H1 (cell line): ENCODE data around the gene PLEKHH3. TPM values are rescaled to one million over a fixed set of nuclear protein-coding genes. Genes with fewer than 3 reads are reported as not detected.
A peak's percentile ranks its signal among the peaks of the same experiment; 100 is the strongest.

ENCODE experiments used
- CTCF ChIA-PET: fragments of 300-600 bp; sonication (Branson Sonifier 250); formaldehyde crosslinking; loops from one replicate; lab custom pipeline; 2021; ENCODE audit not compliant: partially characterized antibody; lab: Charles Lee
- POLR2A ChIA-PET: fragments of 300-600 bp; sonication (Branson Sonifier 250); formaldehyde crosslinking; loops from one replicate; lab custom pipeline; 2021; ENCODE audit warnings: inconsistent platforms; ENCODE audit not compliant: partially characterized antibody; lab: Charles Lee
- DNase-seq, 2 experiments: peaks; one replicate each; pipeline versions ENCODE4 v3.0.0 to v3.0.0-alpha.2; 2010 to 2022; ENCODE audit warnings: low spot score in 2 of 2, low read depth in 1 of 2, mixed read lengths in 1 of 2
- FAIRE-seq: peaks from 2 replicates; lab custom pipeline; 2011; peaks lifted over from hg19 to GRCh38; lab: Jason Lieb, UNC
- H2AFZ ChIP-seq: 2 replicates; pipeline ENCODE4 v1.8.1; 2012; ENCODE audit warnings: low read length, inconsistent platforms
- H2AK5ac ChIP-seq: 2 replicates; pipeline ENCODE4 v1.6.1; 2013; ENCODE audit warnings: low read depth, low read length
- H2BK120ac ChIP-seq: replicated peaks from 2 replicates; pipeline ENCODE3; 2013; ENCODE audit warnings: low read depth, low read length, inconsistent platforms
- H2BK12ac ChIP-seq: 2 replicates; pipeline ENCODE4 v1.6.1; 2013; ENCODE audit warnings: low read depth, low read length
- H2BK15ac ChIP-seq: 2 replicates; pipeline ENCODE4 v1.6.1; 2013; ENCODE audit warnings: low read length
- H2BK20ac ChIP-seq: 2 replicates; pipeline ENCODE4 v1.6.1; 2013; ENCODE audit warnings: low read length
- H2BK5ac ChIP-seq: 2 replicates; pipeline ENCODE4 v1.6.1; 2013; ENCODE audit warnings: low read depth, low read length
- H3K14ac ChIP-seq: 2 replicates; pipeline ENCODE4 v1.6.1; 2013; ENCODE audit warnings: inconsistent platforms; ENCODE audit not compliant: insufficient read length
- H3K18ac ChIP-seq: 2 replicates; pipeline ENCODE4 v1.6.1; 2013; ENCODE audit warnings: low read length; ENCODE audit errors: extremely low read depth
- H3K23ac ChIP-seq: 2 replicates; pipeline ENCODE4 v1.6.1; 2013; ENCODE audit warnings: inconsistent platforms; ENCODE audit not compliant: insufficient read length
- H3K23me2 ChIP-seq: 2 replicates; pipeline ENCODE4 v1.6.1; 2013; ENCODE audit warnings: low read depth, low read length
- H3K27ac ChIP-seq: 2 replicates; pipeline ENCODE4 v1.6.1; 2011; ENCODE audit warnings: low read depth, low read length, inconsistent platforms
- H3K27me3 ChIP-seq, 4 experiments: replicated peaks in 1 of 4; 1 replicate in 1 of 4; 2 replicates in 3 of 4; pipeline versions ENCODE4 v1.6.1 to v1.8.1; 2011 to 2013; ENCODE audit warnings: low read length in 3 of 4, mild to moderate bottlenecking in 3 of 4, inconsistent platforms in 2 of 4, mixed read lengths in 2 of 4, moderate library complexity in 1 of 4; ENCODE audit not compliant: control insufficient read depth in 3 of 4, insufficient read depth in 3 of 4; ENCODE audit errors: extremely low read depth in 1 of 4
- H3K36me3 ChIP-seq, 4 experiments: 2 replicates each; pipeline versions ENCODE4 v1.6.1 to v1.8.1; 2011 to 2013; ENCODE audit warnings: mild to moderate bottlenecking in 4 of 4, low read length in 3 of 4, moderate library complexity in 2 of 4, control low read depth in 1 of 4, inconsistent platforms in 1 of 4; ENCODE audit not compliant: insufficient read depth in 4 of 4, control insufficient read depth in 2 of 4
- H3K4ac ChIP-seq: replicated peaks from 2 replicates; pipeline ENCODE3; 2013; ENCODE audit warnings: low read length, low read depth, mixed read lengths, inconsistent platforms; ENCODE audit not compliant: insufficient read length
- H3K4me1 ChIP-seq, 4 experiments: replicated peaks in 1 of 4; 1 replicate in 1 of 4; 2 replicates in 3 of 4; pipeline versions ENCODE4 v1.6.1 to v1.8.1; 2011 to 2013; ENCODE audit warnings: low read length in 3 of 4, inconsistent platforms in 2 of 4, mixed read lengths in 1 of 4; ENCODE audit not compliant: insufficient read depth in 4 of 4, control insufficient read depth in 3 of 4
- H3K4me2 ChIP-seq, 2 experiments: 2 replicates each; pipeline versions ENCODE4 v1.6.1 to v1.8.1; 2011 to 2013; ENCODE audit warnings: low read depth in 2 of 2, low read length in 2 of 2, control low read depth in 1 of 2, inconsistent platforms in 1 of 2, mild to moderate bottlenecking in 1 of 2; ENCODE audit not compliant: insufficient read depth in 1 of 2
- H3K4me3 ChIP-seq, 4 experiments: fragments of 200-600, 300-600 bp in 1 of 4; sonication (generic), shearing (Covaris generic), sonication (Bioruptor Twin) in 1 of 4; 2 replicates each; pipeline versions ENCODE4 v1.5.1 to v1.8.1; 2011 to 2016; ENCODE audit warnings: low read length in 4 of 4, low read depth in 3 of 4, control low read depth in 2 of 4, inconsistent platforms in 2 of 4, mild to moderate bottlenecking in 2 of 4, mixed read lengths in 1 of 4, moderate library complexity in 1 of 4; ENCODE audit not compliant: insufficient read depth in 2 of 4; ENCODE audit errors: extremely low read depth in 1 of 4
- H3K56ac ChIP-seq: replicated peaks from 2 replicates; pipeline ENCODE3; 2013; ENCODE audit warnings: low read depth, mild to moderate bottlenecking, mixed read lengths, low read length, inconsistent platforms; ENCODE audit not compliant: insufficient read length
- H3K79me1 ChIP-seq: 2 replicates; pipeline ENCODE4 v1.6.1; 2013; ENCODE audit warnings: low read depth, low read length, control low read depth
- H3K79me2 ChIP-seq, 2 experiments: 2 replicates each; pipeline versions ENCODE4 v1.6.1 to v1.8.1; 2012 to 2013; ENCODE audit warnings: low read length in 2 of 2, mild to moderate bottlenecking in 2 of 2, inconsistent platforms in 1 of 2; ENCODE audit not compliant: insufficient read depth in 2 of 2, control insufficient read depth in 1 of 2
- H3K9ac ChIP-seq, 4 experiments: replicated peaks in 1 of 4; 1 replicate in 1 of 4; 2 replicates in 3 of 4; pipeline versions ENCODE4 v1.6.1 to v1.8.1; 2011 to 2013; ENCODE audit warnings: low read depth in 3 of 4, low read length in 3 of 4, control low read depth in 2 of 4, mild to moderate bottlenecking in 2 of 4, moderate library complexity in 2 of 4, inconsistent platforms in 1 of 4; ENCODE audit errors: extremely low read depth in 1 of 4
- H3K9me3 ChIP-seq, 2 experiments: 2 replicates each; pipeline versions ENCODE4 v1.6.1 to v1.8.1; 2012 to 2013; ENCODE audit warnings: mild to moderate bottlenecking in 2 of 2, moderate library complexity in 2 of 2, control low read depth in 1 of 2, inconsistent platforms in 1 of 2, low read depth in 1 of 2, low read length in 1 of 2, mixed read lengths in 1 of 2; ENCODE audit not compliant: insufficient read depth in 2 of 2
- H4K20me1 ChIP-seq, 2 experiments: replicated peaks in 1 of 2; 2 replicates each; pipeline versions ENCODE3 to v1.8.1; 2011 to 2013; ENCODE audit warnings: inconsistent platforms in 2 of 2, low read length in 2 of 2, mild to moderate bottlenecking in 1 of 2; ENCODE audit not compliant: insufficient read depth in 2 of 2, control insufficient read depth in 1 of 2
- H4K5ac ChIP-seq: 2 replicates; pipeline ENCODE4 v1.6.1; 2013; ENCODE audit warnings: low read length, low read depth, mixed read lengths, inconsistent platforms; ENCODE audit not compliant: insufficient read length
- H4K8ac ChIP-seq: 2 replicates; pipeline ENCODE4 v1.8.0; 2013; ENCODE audit warnings: mild to moderate bottlenecking, moderate library complexity, low read length, inconsistent platforms; ENCODE audit not compliant: insufficient read depth; ENCODE audit errors: extremely low read depth
- H4K91ac ChIP-seq: replicated peaks from 2 replicates; pipeline ENCODE3; 2013; ENCODE audit warnings: low read length, mixed read lengths, inconsistent platforms; ENCODE audit not compliant: insufficient read length
- EP300 ChIP-seq, 2 experiments: IDR thresholded peaks; 1 replicate in 1 of 2; 2 replicates in 1 of 2; pipeline ENCODE4 v1.6.1; 2011 to 2012; ENCODE audit warnings: low read depth in 2 of 2, low read length in 2 of 2, mild to moderate bottlenecking in 2 of 2, borderline replicate concordance in 1 of 2, inconsistent platforms in 1 of 2, moderate library complexity in 1 of 2
- JUN ChIP-seq: IDR thresholded peaks from 2 replicates; pipeline ENCODE4 v1.6.1; 2011; ENCODE audit warnings: low read depth, mild to moderate bottlenecking, improper control_type of control experiment, low read length
- KDM4A ChIP-seq: IDR thresholded peaks from one replicate; pipeline ENCODE4 v1.7.1; 2012; ENCODE audit warnings: low read depth, mild to moderate bottlenecking, moderate library complexity, low read length, inconsistent platforms; ENCODE audit not compliant: severe bottlenecking
- NANOG ChIP-seq: IDR thresholded peaks from 2 replicates; pipeline ENCODE4 v1.6.1; 2011; ENCODE audit warnings: low read length, low read depth, mild to moderate bottlenecking, inconsistent platforms; ENCODE audit not compliant: insufficient read depth, poor library complexity, severe bottlenecking
- POLR2A ChIP-seq, 2 experiments: IDR thresholded peaks; 1 replicate in 1 of 2; 2 replicates in 1 of 2; pipeline ENCODE4 v1.6.1; 2011; ENCODE audit warnings: low read depth in 2 of 2, low read length in 2 of 2, mild to moderate bottlenecking in 2 of 2; ENCODE audit errors: control extremely low read depth in 1 of 2
- POLR2AphosphoS5 ChIP-seq: IDR thresholded peaks from 2 replicates; pipeline ENCODE4 v1.6.1; 2011; ENCODE audit warnings: low read depth, low read length
- POU5F1 ChIP-seq: IDR thresholded peaks from 2 replicates; pipeline ENCODE4 v1.6.1; 2011; ENCODE audit warnings: low read depth, mild to moderate bottlenecking, low read length, moderate library complexity
- YY1 ChIP-seq: IDR thresholded peaks from 2 replicates; pipeline ENCODE4 v1.6.1; 2011; ENCODE audit warnings: low read depth, mild to moderate bottlenecking, low read length
- WGBS, 2 experiments: shearing (Covaris generic) in 1 of 2; methylation state at CpG; one replicate each; pipeline versions ENCODE4 v1.1.6 to v1.1.7; 2013 to 2015; ENCODE audit warnings: low lambda C conversion rate in 2 of 2, mixed read lengths in 2 of 2, inconsistent platforms in 1 of 2, low coverage in 1 of 2, missing lambda C conversion rate in 1 of 2; ENCODE audit not compliant: insufficient replicate concordance in 2 of 2, insufficient coverage in 1 of 2, insufficient read length in 1 of 2; ENCODE audit errors: extremely low coverage in 1 of 2, missing lambda C conversion rate in 1 of 2; 5-methylcytosine and 5-hydroxymethylcytosine counted together
- polyA plus RNA-seq, 7 experiments: library from polyadenylated mRNA; depleted of rRNA in 3 of 7; stranded (reverse) in 5 of 7; unstranded in 2 of 7; fragments of >200 nt in 5 of 7; fragments of 200-250 nt in 2 of 7; gene quantifications; 1 replicate in 5 of 7; 2 replicates in 1 of 7; 4 replicates in 1 of 7; pipeline versions ENCODE4 v1.2.1 to v1.2.3, GENCODE V29; 2011 to 2013; ENCODE audit warnings: missing spikeins in 2 of 7, mixed read lengths in 2 of 7
- total RNA-seq: library from RNA; stranded (reverse); fragmentation: NEBNext Ultra II Directional; extraction: Animal tissue kit (Norgen Biotek cat#: 25700); gene quantifications from 2 replicates; pipeline ENCODE4 v1.2.1, GENCODE V29; 2021
- TF ChIP-seq, protein P1 (sequence below): IDR thresholded peaks from 2 replicates; pipeline ENCODE4 v1.6.1; 2011; ENCODE audit warnings: low read depth, mild to moderate bottlenecking, low read length; ENCODE audit not compliant: insufficient read depth

The PLEKHH3 gene
- total and polyA plus RNA-seq, 2 of the 8 experiments (the other 6 are each of a cell fraction or from before 2014, with no cell fraction given): 11.1 to 13.5 TPM

GRCh38 chr17:42669977-42670788, 6.6 kb downstream of the PLEKHH3 start:
- Histone ChIP-seq H3K4me3 (peak overlapping the region; percentile 37 to 65 (median 54)), H3K4me2 (peak overlapping the region; percentile 69 to 96), H4K8ac (peak overlapping the region; percentile 91), H3K27ac (peak overlapping the region; percentile 54; the same call in 1 of the 2 replicates), H2BK15ac (no peak overlapping the region; the same call in 1 of the 2 replicates), H3K14ac (no peak overlapping the region), H2BK120ac (no peak overlapping the region), H4K5ac (peak overlapping the region; percentile 73), H3K36me3 (peaks cover 8 to 42% (median 15%) of the 10 kb centered on the region in 4 experiments; a peak in 6 of 8 replicates), H3K9ac (peak overlapping the region in 3 of 4 experiments; percentile 38 to 56 (median 54); a peak in 4 of 7 replicates), H2AK5ac (no peak overlapping the region), H3K18ac (peak overlapping the region; percentile 93), H4K91ac (peak overlapping the region; percentile 75), H2AFZ (no peak overlapping the region), H3K9me3 (no peaks in the 10 kb centered on the region), H2BK12ac (peak overlapping the region; percentile 39; the same call in 1 of the 2 replicates), H3K4me1 (peaks cover 0 to 47% (median 32%) of the 10 kb centered on the region in 4 experiments; a peak in 6 of 7 replicates), H3K23me2 (peaks cover 20% of the 10 kb centered on the region), H3K56ac (peak overlapping the region; percentile 83), H2BK5ac (0 out of 2 replicates have a peak overlapping the region, but pooled peaks have one; percentile 60), H3K27me3 (peaks cover 2 to 39% (median 30%) of the 10 kb centered on the region in 4 experiments), H3K4ac (peak overlapping the region; percentile 28), H3K79me2 (no peaks in the 10 kb centered on the region), H3K23ac (no peak overlapping the region), H2BK20ac (no peak overlapping the region; the same call in 1 of the 2 replicates), H3K79me1 (no peaks in the 10 kb centered on the region), H4K20me1 (peaks cover 3 to 12% of the 10 kb centered on the region in 2 experiments)
- CTCF ChIA-PET: interaction anchor here (0.5 to 7.1 kb wide), 9 partner anchors 7 to 92 kb away, joined by 3 to 56 read pairs (median 4); partner anchors contain the start of genes CCR10 and PSMC3IP
- DNase-seq (peak in 1 of 2 experiments; percentile 82), FAIRE-seq (no peak)
- 4% methylated on average over 41 of the region's 87 CpGs; no CpG with 5 or more reads in 1 of the 2 experiments for WGBS, 2 experiments
- POLR2A ChIA-PET: interaction anchor here (1.0 to 16.6 kb wide), 12 partner anchors 4 to 123 kb away, joined by 3 to 239 read pairs (median 6); partner anchors contain the start of genes CCR10, CNTNAP1, PLEKHH3 and PSMC3IP
- TF ChIP-seq EP300 (IDR thresholded peaks at IDR 0.05; ENCODE audit: borderline replicate concordance in 1 of 2, low read depth in 2 of 2, low read length in 2 of 2) (no peak), POU5F1 (no peak), JUN (no peak), YY1 (0 out of 2 replicates have a peak, but pooled peaks have one; percentile 36), POLR2A (IDR thresholded peaks at IDR 0.05; ENCODE audit: control extremely low read depth in 1 of 2, low read depth in 2 of 2, low read length in 2 of 2) (no peak; a peak in 1 of 3 replicates), KDM4A (peak; percentile 38), NANOG (no peak), POLR2AphosphoS5 (0 out of 2 replicates have a peak, but pooled peaks have one; percentile 46)
- TF ChIP-seq, protein P1, sequence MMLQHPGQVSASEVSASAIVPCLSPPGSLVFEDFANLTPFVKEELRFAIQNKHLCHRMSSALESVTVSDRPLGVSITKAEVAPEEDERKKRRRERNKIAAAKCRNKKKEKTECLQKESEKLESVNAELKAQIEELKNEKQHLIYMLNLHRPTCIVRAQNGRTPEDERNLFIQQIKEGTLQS: no peak
